HepG2 (cell line): ENCODE data around the gene TAF1C. TPM values are rescaled to one million over a fixed set of nuclear protein-coding genes. Genes with fewer than 3 reads are reported as not detected.

ENCODE experiments used
- CHCHD3 ChIP-seq: sonication (generic); formaldehyde crosslinking; IDR thresholded peaks from 2 replicates; pipeline ENCODE4 v1.8.0; 2022; ENCODE audit warnings: mild to moderate bottlenecking, missing genetic modification reagents, moderate library complexity
- HNRNPK ChIP-seq: fragments of 200-400 bp; formaldehyde crosslinking; IDR thresholded peaks from 2 replicates; pipeline ENCODE4 v1.6.1; 2018; ENCODE audit warnings: low read length, low read depth, moderate library complexity, mild to moderate bottlenecking; ENCODE audit not compliant: poor library complexity, severe bottlenecking
- MIXL1 ChIP-seq: IDR thresholded peaks from 2 replicates; pipeline ENCODE4 v1.6.1; 2016
- MTERF4 ChIP-seq: sonication (generic); formaldehyde crosslinking; IDR thresholded peaks from 2 replicates; pipeline ENCODE4 v1.8.0; 2023; ENCODE audit warnings: mild to moderate bottlenecking, missing genetic modification reagents
- REST ChIP-seq, 2 experiments: IDR thresholded peaks; 2 replicates each; pipeline ENCODE4 v1.6.1; 2011 to 2012; ENCODE audit warnings: low read length in 2 of 2, borderline replicate concordance in 1 of 2, low read depth in 1 of 2, mild to moderate bottlenecking in 1 of 2, moderate library complexity in 1 of 2
- SIN3B ChIP-seq: fragments of 150-350 bp; IDR thresholded peaks from 2 replicates; pipeline ENCODE4 v1.6.1; 2014; ENCODE audit warnings: low read length
- SP2 ChIP-seq: sonication (generic); formaldehyde crosslinking; IDR thresholded peaks from 2 replicates; pipeline ENCODE4 v1.5.1; 2020; ENCODE audit warnings: mild to moderate bottlenecking, missing genetic modification reagents
- THAP8 ChIP-seq: sonication (generic); formaldehyde crosslinking; IDR thresholded peaks from 2 replicates; pipeline ENCODE4 v1.5.1; 2020; ENCODE audit warnings: missing genetic modification reagents, mild to moderate bottlenecking, borderline replicate concordance
- ZFP62 ChIP-seq: sonication (generic); formaldehyde crosslinking; IDR thresholded peaks from 2 replicates; pipeline ENCODE4 v1.4.0; 2020; ENCODE audit warnings: missing genetic modification reagents
- ZNF12 ChIP-seq: sonication (generic); formaldehyde crosslinking; IDR thresholded peaks from 2 replicates; pipeline ENCODE4 v1.5.0; 2020; ENCODE audit warnings: missing genetic modification reagents
- ZNF124 ChIP-seq: sonication (generic); formaldehyde crosslinking; IDR thresholded peaks from 2 replicates; pipeline ENCODE4 v1.4.0; 2020; ENCODE audit warnings: missing genetic modification reagents
- ZNF205 ChIP-seq: IDR thresholded peaks from 2 replicates; pipeline ENCODE4 v1.6.1; 2018; ENCODE audit warnings: missing biosample characterization, missing genetic modification reagents
- ZNF275 ChIP-seq: sonication (generic); formaldehyde crosslinking; IDR thresholded peaks from 2 replicates; pipeline ENCODE4 v1.8.0; 2022; ENCODE audit warnings: missing genetic modification reagents, mild to moderate bottlenecking, inconsistent platforms, borderline replicate concordance
- ZNF672 ChIP-seq: sonication (generic); formaldehyde crosslinking; IDR thresholded peaks from 2 replicates; pipeline ENCODE4 v1.8.1; 2022; ENCODE audit warnings: missing genetic modification reagents
- ZNF761 ChIP-seq: sonication (generic); formaldehyde crosslinking; conservative IDR thresholded peaks from 2 replicates; pipeline ENCODE4 v1.4.0; 2020; ENCODE audit warnings: mild to moderate bottlenecking, missing genetic modification reagents
- ZNF850 ChIP-seq: sonication (generic); formaldehyde crosslinking; conservative IDR thresholded peaks from 2 replicates; pipeline ENCODE4 v1.9.0; 2021; ENCODE audit warnings: mild to moderate bottlenecking, missing genetic modification reagents
- polyA plus RNA-seq, 8 experiments: library from polyadenylated mRNA; depleted of rRNA in 3 of 8; stranded (reverse) in 7 of 8; unstranded in 1 of 8; fragments of >200 nt; fragmentation: Illumina TruSeq in 4 of 8; extraction: Trizol in 4 of 8; gene quantifications; 2 replicates each; pipeline versions ENCODE4 v1.2.1 to v1.2.3, GENCODE V29; 2011 to 2016; ENCODE audit warnings: low read depth in 4 of 8, missing spikeins in 1 of 8, mixed read lengths in 1 of 8; ENCODE audit not compliant: insufficient read depth in 1 of 8
- total RNA-seq, 5 experiments: library from RNA; depleted of rRNA; stranded (reverse); fragments of >200 nt; fragmentation: Illumina TruSeq; extraction: Trizol; gene quantifications; 2 replicates each; pipeline ENCODE4 v1.2.3, GENCODE V29; 2016; ENCODE audit warnings: low read depth in 1 of 5
- TF ChIP-seq, protein P1 (sequence below): sonication (generic); formaldehyde crosslinking; IDR thresholded peaks from 2 replicates; pipeline ENCODE4 v1.4.0; 2020; ENCODE audit warnings: missing genetic modification reagents
- TF ChIP-seq, protein P2 (sequence below): sonication (generic); formaldehyde crosslinking; IDR thresholded peaks from 2 replicates; pipeline ENCODE4 v1.5.0; 2020; ENCODE audit warnings: missing genetic modification reagents
- TF ChIP-seq, protein P3 (sequence below): sonication (generic); formaldehyde crosslinking; IDR thresholded peaks from 2 replicates; pipeline ENCODE4 v1.5.0; 2020; ENCODE audit warnings: mild to moderate bottlenecking, missing genetic modification reagents
- TF ChIP-seq, protein P4 (sequence below): sonication (generic); formaldehyde crosslinking; IDR thresholded peaks from 2 replicates; pipeline ENCODE4 v1.8.0; 2022; ENCODE audit warnings: mild to moderate bottlenecking, missing genetic modification reagents

Gene TAF1C
- total and polyA plus RNA-seq, 2 of the 13 experiments (the other 11 are each of a cell fraction or from before 2014, with no cell fraction given), result 15.6 to 20.8 TPM

GRCh38 chr16:84141143-84141670 lies 45.6 kb downstream of the TAF1C start (continued):
- TF ChIP-seq REST (IDR thresholded peaks at IDR 0.05; ENCODE audit: borderline replicate concordance in 1 of 2, low read depth in 1 of 2, low read length in 2 of 2), result no peak
- TF ChIP-seq, protein P1, sequence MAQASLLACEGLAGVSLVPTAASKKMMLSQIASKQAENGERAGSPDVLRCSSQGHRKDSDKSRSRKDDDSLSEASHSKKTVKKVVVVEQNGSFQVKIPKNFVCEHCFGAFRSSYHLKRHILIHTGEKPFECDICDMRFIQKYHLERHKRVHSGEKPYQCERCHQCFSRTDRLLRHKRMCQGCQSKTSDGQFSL (CRISPR knock-in tag), result no peak
- TF ChIP-seq HNRNPK, result no peak
- TF ChIP-seq SP2 (CRISPR knock-in tag), result no peak
- TF ChIP-seq ZNF850 (CRISPR knock-in tag), result no peak
- TF ChIP-seq, protein P2, sequence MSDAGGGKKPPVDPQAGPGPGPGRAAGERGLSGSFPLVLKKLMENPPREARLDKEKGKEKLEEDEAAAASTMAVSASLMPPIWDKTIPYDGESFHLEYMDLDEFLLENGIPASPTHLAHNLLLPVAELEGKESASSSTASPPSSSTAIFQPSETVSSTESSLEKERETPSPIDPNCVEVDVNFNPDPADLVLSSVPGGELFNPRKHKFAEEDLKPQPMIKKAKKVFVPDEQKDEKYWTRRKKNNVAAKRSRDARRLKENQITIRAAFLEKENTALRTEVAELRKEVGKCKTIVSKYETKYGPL (CRISPR knock-in tag), result no peak
- TF ChIP-seq ZNF12 (CRISPR knock-in tag), result no peak
- no peak for TF ChIP-seq ZFP62 (CRISPR knock-in tag)
- no peak for TF ChIP-seq ZNF205 (CRISPR knock-in tag)
- TF ChIP-seq, protein P3, sequence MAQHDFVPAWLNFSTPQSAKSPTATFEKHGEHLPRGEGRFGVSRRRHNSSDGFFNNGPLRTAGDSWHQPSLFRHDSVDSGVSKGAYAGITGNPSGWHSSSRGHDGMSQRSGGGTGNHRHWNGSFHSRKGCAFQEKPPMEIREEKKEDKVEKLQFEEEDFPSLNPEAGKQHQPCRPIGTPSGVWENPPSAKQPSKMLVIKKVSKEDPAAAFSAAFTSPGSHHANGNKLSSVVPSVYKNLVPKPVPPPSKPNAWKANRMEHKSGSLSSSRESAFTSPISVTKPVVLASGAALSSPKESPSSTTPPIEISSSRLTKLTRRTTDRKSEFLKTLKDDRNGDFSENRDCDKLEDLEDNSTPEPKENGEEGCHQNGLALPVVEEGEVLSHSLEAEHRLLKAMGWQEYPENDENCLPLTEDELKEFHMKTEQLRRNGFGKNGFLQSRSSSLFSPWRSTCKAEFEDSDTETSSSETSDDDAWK, result no peak
- no peak for TF ChIP-seq ZNF275 (CRISPR knock-in tag)
- TF ChIP-seq ZNF761 (CRISPR knock-in tag), result 0 out of 2 replicates have a peak, but pooled peaks have one; percentile 63
- no peak for TF ChIP-seq ZNF672
- TF ChIP-seq CHCHD3, result no peak
- TF ChIP-seq SIN3B, result no peak
- no peak for TF ChIP-seq MIXL1 (CRISPR knock-in tag)
- TF ChIP-seq MTERF4 (CRISPR knock-in tag), result no peak
- TF ChIP-seq ZNF124, result no peak
- TF ChIP-seq, protein P4, sequence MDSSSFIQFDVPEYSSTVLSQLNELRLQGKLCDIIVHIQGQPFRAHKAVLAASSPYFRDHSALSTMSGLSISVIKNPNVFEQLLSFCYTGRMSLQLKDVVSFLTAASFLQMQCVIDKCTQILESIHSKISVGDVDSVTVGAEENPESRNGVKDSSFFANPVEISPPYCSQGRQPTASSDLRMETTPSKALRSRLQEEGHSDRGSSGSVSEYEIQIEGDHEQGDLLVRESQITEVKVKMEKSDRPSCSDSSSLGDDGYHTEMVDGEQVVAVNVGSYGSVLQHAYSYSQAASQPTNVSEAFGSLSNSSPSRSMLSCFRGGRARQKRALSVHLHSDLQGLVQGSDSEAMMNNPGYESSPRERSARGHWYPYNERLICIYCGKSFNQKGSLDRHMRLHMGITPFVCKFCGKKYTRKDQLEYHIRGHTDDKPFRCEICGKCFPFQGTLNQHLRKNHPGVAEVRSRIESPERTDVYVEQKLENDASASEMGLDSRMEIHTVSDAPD (CRISPR knock-in tag), result no peak
- TF ChIP-seq THAP8 (CRISPR knock-in tag), result no peak
